DND-41 (cell line): ENCODE data around the gene TAF6.
"Not testable (repeated sequence)": the region's sequence is repeated elsewhere in the genome, so short reads cannot be mapped to it uniquely, and the experiment has no call there.

Experiments
- ATAC-seq: fragments of 200-7000 bp; cut with Tn5 transposase; 3 replicates; pipeline ENCODE4 v1.9.1; 2021; ENCODE audit warnings: low read depth; ENCODE audit not compliant: insufficient read depth
- DNase-seq: peaks from one replicate; pipeline ENCODE4 v3.0.0-alpha.2; 2020
- H2AFZ ChIP-seq: 2 replicates; pipeline ENCODE4 v1.6.0; 2012; ENCODE audit warnings: low read depth, low read length
- H3K27ac ChIP-seq: 2 replicates; pipeline ENCODE4 v1.5.1; 2012; ENCODE audit warnings: low read length, inconsistent platforms
- H3K27me3 ChIP-seq: fragments of 200-600 bp; sonication (generic); 2 replicates; pipeline ENCODE4 v1.6.0; 2012; ENCODE audit warnings: low read length, mild to moderate bottlenecking, inconsistent platforms; ENCODE audit not compliant: insufficient read depth, poor library complexity
- H3K36me3 ChIP-seq: 2 replicates; pipeline ENCODE4 v1.5.1; 2012; ENCODE audit warnings: low read length, inconsistent platforms; ENCODE audit not compliant: insufficient read depth
- H3K4me1 ChIP-seq: 2 replicates; pipeline ENCODE4 v1.5.1; 2012; ENCODE audit warnings: mild to moderate bottlenecking, low read length; ENCODE audit not compliant: insufficient read depth
- H3K4me2 ChIP-seq: 2 replicates; pipeline ENCODE4 v1.6.0; 2012; ENCODE audit warnings: mild to moderate bottlenecking, moderate library complexity, low read length, inconsistent platforms; ENCODE audit not compliant: insufficient read depth
- H3K4me3 ChIP-seq, 2 experiments: fragments of 200-600 bp in 1 of 2; shearing (Covaris generic) in 1 of 2; 2 replicates each; pipeline ENCODE4 v1.5.1; 2012 to 2016; ENCODE audit warnings: inconsistent platforms in 2 of 2, low read length in 2 of 2, mild to moderate bottlenecking in 2 of 2, low read depth in 1 of 2, moderate library complexity in 1 of 2
- H3K79me2 ChIP-seq: 2 replicates; pipeline ENCODE4 v1.6.0; 2012; ENCODE audit warnings: low read length, inconsistent platforms; ENCODE audit not compliant: insufficient read depth
- H3K9ac ChIP-seq: 2 replicates; pipeline ENCODE4 v1.6.0; 2012; ENCODE audit warnings: low read depth, mild to moderate bottlenecking, inconsistent platforms, low read length, moderate library complexity
- H3K9me3 ChIP-seq: 2 replicates; pipeline ENCODE4 v1.5.1; 2012; ENCODE audit warnings: low read length, moderate library complexity, mild to moderate bottlenecking, inconsistent platforms; ENCODE audit not compliant: insufficient read depth, severe bottlenecking
- H4K20me1 ChIP-seq: 2 replicates; pipeline ENCODE4 v1.6.0; 2012; ENCODE audit warnings: low read length; ENCODE audit not compliant: insufficient read depth
- CTCF ChIP-seq: IDR thresholded peaks from 2 replicates; pipeline ENCODE4 v1.5.1; 2012; ENCODE audit warnings: borderline replicate concordance, low read length, moderate library complexity, mild to moderate bottlenecking; ENCODE audit not compliant: poor library complexity, severe bottlenecking; ENCODE audit errors: extremely low read depth
- EZH2 ChIP-seq: IDR thresholded peaks from 3 replicates; pipeline ENCODE4 v1.6.1; 2012; ENCODE audit warnings: borderline replicate concordance, low read depth, mild to moderate bottlenecking, moderate library complexity, low read length, inconsistent platforms; ENCODE audit not compliant: severe bottlenecking

TAF6 gene

DNA sequence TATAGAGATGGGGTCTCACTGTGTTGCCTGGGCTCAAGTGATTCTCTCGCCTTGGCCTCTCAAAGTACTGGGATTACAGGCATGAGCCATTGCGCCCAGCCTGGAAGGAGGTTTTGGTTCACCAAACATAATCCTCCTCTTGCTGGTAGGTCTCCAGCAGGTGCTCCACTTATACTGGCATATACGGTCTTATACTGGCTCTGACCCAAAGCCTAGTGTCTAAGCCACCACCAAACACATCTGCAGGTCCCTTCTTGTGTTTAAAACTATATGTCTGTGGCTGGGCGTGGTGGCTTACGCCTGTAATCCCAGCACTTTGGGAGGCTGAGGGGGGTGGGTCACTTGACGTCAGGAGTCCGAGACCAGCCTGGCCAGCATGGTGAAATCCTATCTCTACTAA is 13.0 kb upstream of the TAF6 start:
- ATAC-seq, result no peak
- no peak overlapping the region for H2AFZ ChIP-seq
- no peak overlapping the region for H3K4me3 ChIP-seq

DNA sequence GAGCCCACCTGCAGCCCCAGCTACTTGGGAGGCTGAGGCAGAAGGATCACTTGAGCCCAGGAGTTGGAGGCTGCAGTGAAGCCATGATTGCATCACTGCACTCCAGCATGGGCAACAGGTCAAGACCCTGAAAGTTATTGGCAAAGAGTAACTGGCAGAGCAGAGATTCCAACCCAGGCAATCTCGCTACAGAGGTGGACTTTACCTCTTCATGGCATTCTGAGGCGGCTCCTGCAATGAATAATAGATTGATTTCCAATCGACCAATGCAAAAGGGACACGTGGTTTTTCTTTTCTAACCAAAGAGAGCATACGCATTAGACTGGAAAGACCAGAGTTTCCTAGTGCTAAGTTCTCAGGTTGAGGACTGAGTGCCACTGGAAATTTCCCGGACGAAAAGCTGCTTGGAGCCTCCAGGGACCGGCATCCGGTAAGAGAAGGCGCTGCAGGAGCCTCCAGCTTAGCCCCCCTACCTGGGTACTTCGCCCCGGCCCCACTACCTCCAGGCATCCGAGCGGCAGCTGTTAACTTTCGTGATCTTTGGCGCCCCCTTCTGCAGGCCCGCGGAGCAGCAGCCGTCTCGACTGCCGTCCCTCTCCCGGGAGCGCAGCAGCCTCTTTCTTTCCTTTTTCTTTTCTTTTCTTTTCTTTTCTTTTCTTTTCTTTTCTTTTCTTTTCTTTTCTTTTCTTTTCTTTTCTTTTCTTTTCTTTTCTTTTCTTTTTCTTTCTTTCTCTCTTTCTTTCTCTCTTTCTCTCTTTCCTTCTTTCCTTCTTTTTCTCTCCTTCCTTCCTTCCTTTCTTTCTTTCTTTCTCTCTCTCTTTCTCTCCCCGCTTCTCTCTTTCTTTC is 11.7 kb upstream of the TAF6 start:
- ATAC-seq (peak; percentile 32; the same call in 2 of the 3 replicates), DNase-seq (peak; percentile 88)
- Histone ChIP-seq H3K4me2 (peak overlapping the region; percentile 54), H3K36me3 (no peaks in the 10 kb centered on the region), H3K9ac (peak overlapping the region; percentile 18), H4K20me1 (no peaks in the 10 kb centered on the region), H3K9me3 (no peaks in the 10 kb centered on the region), H3K4me3 (peak overlapping the region in 1 of 2 experiments; percentile 18; a peak in 1 of 4 replicates), H2AFZ (peak overlapping the region; percentile 76), H3K4me1 (peaks cover 32% of the 10 kb centered on the region), H3K79me2 (peaks cover 10% of the 10 kb centered on the region), H3K27ac (no peak overlapping the region), H3K27me3 (no peaks in the 10 kb centered on the region)
- no peak for TF ChIP-seq EZH2
- TF ChIP-seq CTCF, result peak; percentile 90

More for the DNA sequence above, 13.0 kb upstream of the TAF6 start:
- no peak for DNase-seq
- TF ChIP-seq CTCF, result no peak
- TF ChIP-seq EZH2, result no peak
- H3K4me2 ChIP-seq, result no peak overlapping the region
- peaks cover 2% of the 10 kb centered on the region; the same call in 1 of the 2 replicates for H3K79me2 ChIP-seq
- H3K4me1 ChIP-seq, result peaks cover 26% of the 10 kb centered on the region
- H3K27ac ChIP-seq, result no peak overlapping the region
- no peak overlapping the region for H3K9ac ChIP-seq
- H3K9me3 ChIP-seq, result no peaks in the 10 kb centered on the region
- H3K36me3 ChIP-seq, result no peaks in the 10 kb centered on the region
- H3K27me3 ChIP-seq, result no peaks in the 10 kb centered on the region
- H4K20me1 ChIP-seq, result no peaks in the 10 kb centered on the region

DNA sequence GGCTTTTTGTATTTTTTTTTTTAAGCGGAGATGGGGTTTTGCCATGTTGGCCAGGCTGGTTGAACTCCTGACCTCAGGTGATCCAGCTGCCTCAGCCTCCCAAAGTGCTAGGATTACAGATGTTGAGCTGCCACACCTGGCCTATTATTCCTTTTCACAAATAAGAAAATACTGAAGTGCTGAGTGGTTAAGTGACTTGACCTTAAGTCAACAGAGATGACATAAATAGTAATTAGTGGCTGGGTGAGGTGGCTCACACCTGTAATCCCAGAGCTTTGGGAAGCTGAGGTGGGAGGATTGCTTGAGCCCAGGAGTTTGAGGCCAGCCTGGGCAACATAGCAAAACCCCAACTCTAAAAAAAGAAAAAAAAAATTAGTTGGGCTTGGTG is 11.1 kb upstream of the TAF6 start:
- H3K9ac ChIP-seq, H4K20me1 ChIP-seq, ATAC-seq, H3K4me2 ChIP-seq, H2AFZ ChIP-seq, DNase-seq, H3K27me3 ChIP-seq, H3K27ac ChIP-seq, H3K9me3 ChIP-seq, H3K36me3 ChIP-seq, H3K4me3 ChIP-seq: not testable (repeated sequence)
- H3K79me2 ChIP-seq, result peaks cover 16% of the 10 kb centered on the region
- H3K4me1 ChIP-seq, result peaks cover 38% of the 10 kb centered on the region

GRCh38 chr7:100128637-100128963 is 9.4 kb upstream of the TAF6 start:
- ATAC-seq (no peak), DNase-seq (no peak)
- H3K9me3 ChIP-seq, result no peaks in the 10 kb centered on the region
- peaks cover 28% of the 10 kb centered on the region for H3K79me2 ChIP-seq
- H2AFZ ChIP-seq, result peak overlapping the region; percentile 97
- H3K4me1 ChIP-seq, result peaks cover 45% of the 10 kb centered on the region
- peak overlapping the region; percentile 92; the same call in 1 of the 2 replicates for H3K9ac ChIP-seq
- H3K27me3 ChIP-seq, result no peaks in the 10 kb centered on the region
- H3K4me3 ChIP-seq, result peak overlapping the region in 1 of 2 experiments; percentile 96; a peak in 2 of 4 replicates
- H3K27ac ChIP-seq, result no peak overlapping the region
- peaks cover 11% of the 10 kb centered on the region for H3K36me3 ChIP-seq
- peak overlapping the region; percentile 100 for H3K4me2 ChIP-seq
- TF ChIP-seq CTCF (no peak), EZH2 (no peak)
- no peaks in the 10 kb centered on the region for H4K20me1 ChIP-seq
